ENCODE data around the gene VWA7.

The VWA7 gene

GRCh38 chr6:31775633-31776484 lies 1.3 kb downstream of the VWA7 start:
- Mint-ChIP-seq H3K36me3 (ENCODE audit: low read depth) (peaks cover 25% of the 10 kb centered on the region), H3K9me3 (no peaks in the 10 kb centered on the region), H3K4me1 (ENCODE audit: low read depth) (peaks cover 61% of the 10 kb centered on the region), H3K27ac (peak overlapping the region; percentile 87), H3K4me3 (no peak overlapping the region), H3K27me3 (no peaks in the 10 kb centered on the region)

GRCh38 chr6:31775184-31775583 lies 1.9 kb downstream of the VWA7 start:
- H3K9me3 Mint-ChIP-seq: no peaks in the 10 kb centered on the region
- peaks cover 18% of the 10 kb centered on the region for H3K36me3 Mint-ChIP-seq (ENCODE audit: low read depth)
- H3K27me3 Mint-ChIP-seq: no peaks in the 10 kb centered on the region
- H3K4me1 Mint-ChIP-seq (ENCODE audit: low read depth): peaks cover 61% of the 10 kb centered on the region
- H3K27ac Mint-ChIP-seq: no peak overlapping the region
- H3K4me3 Mint-ChIP-seq: no peak overlapping the region

- Mint-ChIP-seq H3K4me1 (ENCODE audit: low read depth) (peaks cover 56% of the 10 kb centered on the region), H3K9me3 (no peaks in the 10 kb centered on the region), H3K27ac (peak overlapping the region; percentile 67), H3K36me3 (ENCODE audit: low read depth) (peaks cover 5% of the 10 kb centered on the region), H3K27me3 (no peaks in the 10 kb centered on the region), H3K4me3 (peak overlapping the region; percentile 43)
Observed at GRCh38 chr6:31771992-31772358, 5.2 kb downstream of the VWA7 start.

GRCh38 chr6:31770860-31771259 lies 6.3 kb downstream of the VWA7 start:
- H3K4me1 Mint-ChIP-seq (ENCODE audit: low read depth): peaks cover 45% of the 10 kb centered on the region
- H3K27ac Mint-ChIP-seq: no peak overlapping the region
- peaks cover 5% of the 10 kb centered on the region for H3K36me3 Mint-ChIP-seq (ENCODE audit: low read depth)
- no peaks in the 10 kb centered on the region for H3K9me3 Mint-ChIP-seq
- H3K27me3 Mint-ChIP-seq: no peaks in the 10 kb centered on the region
- no peak overlapping the region for H3K4me3 Mint-ChIP-seq

GRCh38 chr6:31769684-31770371 lies 7.3 kb downstream of the VWA7 start:
- H3K9me3 Mint-ChIP-seq: no peaks in the 10 kb centered on the region
- peaks cover 38% of the 10 kb centered on the region for H3K4me1 Mint-ChIP-seq (ENCODE audit: low read depth)
- no peak overlapping the region for H3K27ac Mint-ChIP-seq
- H3K27me3 Mint-ChIP-seq: no peaks in the 10 kb centered on the region
- H3K36me3 Mint-ChIP-seq (ENCODE audit: low read depth): peaks cover 6% of the 10 kb centered on the region
- H3K4me3 Mint-ChIP-seq: no peak overlapping the region

- no peak overlapping the region for H3K27ac Mint-ChIP-seq
- H3K4me3 Mint-ChIP-seq: no peak overlapping the region
- no peaks in the 10 kb centered on the region for H3K9me3 Mint-ChIP-seq
- peaks cover 15% of the 10 kb centered on the region for H3K36me3 Mint-ChIP-seq (ENCODE audit: low read depth)
- peaks cover 35% of the 10 kb centered on the region for H3K4me1 Mint-ChIP-seq (ENCODE audit: low read depth)
- no peaks in the 10 kb centered on the region for H3K27me3 Mint-ChIP-seq
Observed at GRCh38 chr6:31768363-31769257, 8.5 kb downstream of the VWA7 start.

- Mint-ChIP-seq H3K4me3 (no peak overlapping the region), H3K4me1 (ENCODE audit: low read depth) (peaks cover 21% of the 10 kb centered on the region), H3K27me3 (no peaks in the 10 kb centered on the region), H3K9me3 (no peaks in the 10 kb centered on the region), H3K27ac (no peak overlapping the region), H3K36me3 (ENCODE audit: low read depth) (peaks cover 27% of the 10 kb centered on the region)
Observed at GRCh38 chr6:31767096-31767645, 10.0 kb downstream of the VWA7 start.

- Mint-ChIP-seq H3K27ac (no peak overlapping the region), H3K4me1 (ENCODE audit: low read depth) (peaks cover 12% of the 10 kb centered on the region), H3K4me3 (no peak overlapping the region), H3K27me3 (no peaks in the 10 kb centered on the region), H3K36me3 (ENCODE audit: low read depth) (peaks cover 29% of the 10 kb centered on the region), H3K9me3 (no peaks in the 10 kb centered on the region)
Observed at GRCh38 chr6:31765910-31766794, 11.0 kb downstream of the VWA7 start.

- Mint-ChIP-seq H3K4me1 (ENCODE audit: low read depth) (peaks cover 10% of the 10 kb centered on the region), H3K27ac (no peak overlapping the region), H3K4me3 (no peak overlapping the region), H3K36me3 (ENCODE audit: low read depth) (peaks cover 34% of the 10 kb centered on the region), H3K27me3 (no peaks in the 10 kb centered on the region), H3K9me3 (no peaks in the 10 kb centered on the region)
Observed at GRCh38 chr6:31765559-31765909, 11.6 kb downstream of the VWA7 start.

GRCh38 chr6:31764198-31764597 lies 12.9 kb downstream of the VWA7 start:
- Mint-ChIP-seq H3K27ac (no peak overlapping the region), H3K9me3 (no peaks in the 10 kb centered on the region), H3K36me3 (ENCODE audit: low read depth) (peaks cover 47% of the 10 kb centered on the region), H3K27me3 (no peaks in the 10 kb centered on the region), H3K4me3 (no peak overlapping the region), H3K4me1 (ENCODE audit: low read depth) (peaks cover 4% of the 10 kb centered on the region)

- Mint-ChIP-seq H3K27ac (no peak overlapping the region), H3K4me1 (ENCODE audit: low read depth) (peaks cover 4% of the 10 kb centered on the region), H3K9me3 (no peaks in the 10 kb centered on the region), H3K27me3 (no peaks in the 10 kb centered on the region), H3K36me3 (ENCODE audit: low read depth) (peaks cover 53% of the 10 kb centered on the region), H3K4me3 (no peak overlapping the region)
Observed at GRCh38 chr6:31763619-31763940, 13.5 kb downstream of the VWA7 start.

GRCh38 chr6:31762878-31763618 lies 14.1 kb downstream of the VWA7 start:
- H3K4me1 Mint-ChIP-seq (ENCODE audit: low read depth): peaks cover 4% of the 10 kb centered on the region

GRCh38 chr6:31762356-31762755 lies 14.8 kb downstream of the VWA7 start, which contains the start of gene SAPCD1:
SAPCD1 (plus strand) TSS chr6:31762656; CDS start chr6:31763055, 399 bp downstream.
- Mint-ChIP-seq H3K9me3 (no peaks in the 10 kb centered on the region), H3K27me3 (no peaks in the 10 kb centered on the region), H3K4me1 (ENCODE audit: low read depth) (peaks cover 4% of the 10 kb centered on the region), H3K27ac (no peak within 1 kb of the TSS), H3K4me3 (no peak within 1 kb of the TSS), H3K36me3 (ENCODE audit: low read depth) (peaks cover 59% of the 10 kb centered on the region)

More at GRCh38 chr6:31762878-31763618, 14.1 kb downstream of the VWA7 start:
- Mint-ChIP-seq H3K27me3 (no peaks in the 10 kb centered on the region), H3K9me3 (no peaks in the 10 kb centered on the region), H3K4me3 (no peak overlapping the region), H3K36me3 (ENCODE audit: low read depth) (peaks cover 57% of the 10 kb centered on the region), H3K27ac (no peak overlapping the region)

Measured in stimulated activated naive CD8-positive, alpha-beta T cell treated with anti-CD3 and anti-CD28 coated beads, Interleukin-15, Interleukin-2, amounts not matched to agents 100 ng/mL and 50 ng/mL, for 24 hours (primary cell).